ENCODE measurements around the gene TNFRSF13B. TPM values are rescaled to one million over a fixed set of nuclear protein-coding genes. Genes with fewer than 3 reads are reported as not detected.

TNFRSF13B gene
- total and polyA plus RNA-seq, 10 of the 15 experiments (the other 5 are each of a cell fraction or from before 2014, with no cell fraction given): 15.5 to 231 (median 119) TPM

DNA sequence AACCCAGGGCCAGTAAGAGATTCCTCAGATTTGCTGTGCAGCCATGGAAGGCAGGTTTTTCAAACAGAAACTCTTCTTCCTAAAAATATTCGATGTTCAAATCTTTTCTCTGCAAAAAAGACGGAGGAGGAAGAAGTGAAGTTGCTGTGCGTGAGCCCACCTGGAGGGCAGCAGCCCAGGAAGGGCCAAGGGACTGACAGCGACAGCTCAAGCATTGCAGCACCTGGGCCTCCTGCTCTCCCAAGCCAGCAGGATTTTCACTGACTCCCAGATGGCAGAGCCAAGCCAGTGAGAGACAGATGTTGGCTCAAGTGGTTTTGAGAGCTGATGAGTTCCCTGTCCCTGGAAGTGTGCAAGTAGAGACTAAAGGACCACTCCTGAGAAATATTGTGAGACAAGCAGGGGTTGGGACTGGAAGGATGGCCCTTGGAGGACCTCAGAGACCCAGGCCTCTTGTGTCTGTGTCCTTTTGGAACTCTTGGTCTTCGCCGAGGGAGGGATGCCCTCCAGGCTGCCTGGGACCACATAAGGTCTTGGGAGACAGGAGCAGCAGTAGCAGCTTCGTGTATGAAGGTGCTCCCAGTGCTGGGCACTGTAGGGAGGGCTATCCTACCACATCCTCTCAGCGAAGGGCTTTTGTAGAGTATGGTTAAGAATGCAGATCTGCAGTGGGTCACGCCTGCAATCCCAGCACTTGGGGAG lies 29.3 kb upstream of the TNFRSF13B start:
- Histone ChIP-seq H2AFZ (ENCODE audit: control insufficient read depth, low read depth, low read length) (no peak overlapping the region), H3K27ac (ENCODE audit: control insufficient read depth, insufficient read depth) (no peak overlapping the region), H3K36me3 (ENCODE audit: control insufficient read depth in 2 of 2, insufficient read depth in 2 of 2, low read length in 1 of 2) (no peaks in the 10 kb centered on the region), H3K9me3 (replicated peaks; ENCODE audit: control insufficient read depth, insufficient read depth, low read length) (no peaks in the 10 kb centered on the region), H3K9ac (ENCODE audit: control insufficient read depth, insufficient read depth, low read length) (no peak overlapping the region), H3K79me2 (ENCODE audit: control insufficient read depth, insufficient read depth, low read length) (no peaks in the 10 kb centered on the region), H3K4me2 (ENCODE audit: control insufficient read depth, insufficient read depth) (no peak overlapping the region), H4K20me1 (ENCODE audit: control insufficient read depth, insufficient read depth) (no peaks in the 10 kb centered on the region), H3K27me3 (replicated peaks in 1 of 2; ENCODE audit: control insufficient read depth in 2 of 2, insufficient read depth in 2 of 2, low read length in 1 of 2) (no peaks in the 10 kb centered on the region), H3K4me3 (no peak overlapping the region), H3K4me1 (ENCODE audit: control insufficient read depth, insufficient read depth, low read length) (no peaks in the 10 kb centered on the region)
- intact Hi-C loops (cut with micrococcal nuclease; ENCODE audit: unreplicated experiment): loop anchor here (1.0 to 10.0 kb wide), 4 partner anchors 146 to 312 kb away; partner anchors contain the start of genes FLCN and PLD6
- in situ Hi-C loops (cut with MboI): loop anchor here (5.0 kb wide), 1 partner anchor 306 kb away; no protein-coding TSS in a partner anchor
- CTCF ChIA-PET: interaction anchor here (1.1 to 3.6 kb wide), 8 partner anchors 10 to 312 kb away, joined by 3 to 21 read pairs (median 5); no protein-coding TSS in a partner anchor
- FAIRE-seq: no peak
- ATAC-seq: peak; percentile 20
- POLR2A ChIA-PET: no interaction called here
- BruUV-seq (replicated peaks): no TSS peak
- SMC1A ChIA-PET (ENCODE audit: uncharacterized antibody, unreplicated experiment): interaction anchor here (0.9 to 1.5 kb wide), 2 partner anchors 9 to 257 kb away, joined by 3 to 4 read pairs; no protein-coding TSS in a partner anchor
- RAD21 ChIA-PET (ENCODE audit: unreplicated experiment): no interaction called here
- DNase-seq (ENCODE audit: low read depth, low spot score): no peak
- WGBS (ENCODE audit: insufficient coverage, insufficient replicate concordance, low lambda C conversion rate, missing lambda C conversion rate): 58% methylated on average over 9 of the region's 9 CpGs
- TF ChIP-seq SREBF1 (IDR thresholded peaks at IDR 0.05; ENCODE audit: low read length): no peak
- no peak for TF ChIP-seq KLF5 (IDR thresholded peaks at IDR 0.05; ENCODE audit: partially characterized antibody)
- TF ChIP-seq RFX5 (IDR thresholded peaks at IDR 0.05; ENCODE audit: low read depth, low read length): no peak
- no peak for TF ChIP-seq CBX5 (IDR thresholded peaks at IDR 0.05; ENCODE audit: low read depth)
- TF ChIP-seq STAT1 (conservative IDR thresholded peaks at IDR 0.05): no peak
- TF ChIP-seq MYB (IDR thresholded peaks at IDR 0.05; ENCODE audit: borderline replicate concordance, low read depth, low read length): no peak
- no peak for TF ChIP-seq E2F8 (IDR thresholded peaks at IDR 0.05; ENCODE audit: low read depth, partially characterized antibody)
- TF ChIP-seq TBL1XR1 (IDR thresholded peaks at IDR 0.05; ENCODE audit: low read depth, low read length): no peak
- no peak for TF ChIP-seq IRF4 (IDR thresholded peaks at IDR 0.05; ENCODE audit: low read depth, low read length)
- TF ChIP-seq SRF (IDR thresholded peaks at IDR 0.05; ENCODE audit: low read depth in 2 of 2, low read length in 2 of 2): no peak
- no peak for TF ChIP-seq CEBPZ (IDR thresholded peaks at IDR 0.05; ENCODE audit: low read depth, low read length)
- TF ChIP-seq KDM1A (IDR thresholded peaks at IDR 0.05; ENCODE audit: borderline replicate concordance): no peak
- TF ChIP-seq MEF2B (IDR thresholded peaks at IDR 0.05; ENCODE audit: partially characterized antibody, poor library complexity, severe bottlenecking): no peak
- TF ChIP-seq STAT3 (IDR thresholded peaks at IDR 0.05; ENCODE audit: low read depth, low read length): no peak
